Activated CD4-positive, alpha-beta T cell treated with anti-CD3 and anti-CD28 coated beads for 24 hours (primary cell): ENCODE data around the gene ATP11A.

Source experiments
- DNase-seq, 2 donors: peaks; one replicate each; pipeline ENCODE4 v3.0.0-alpha.2; 2020; ENCODE audit warnings: low read depth in 2 of 2

Gene ATP11A

GRCh38 chr13:112723771-112724170 lies 33.9 kb downstream of the ATP11A start:
- no peak for DNase-seq

GRCh38 chr13:112724788-112725345 lies 35.0 kb downstream of the ATP11A start:
- no peak for DNase-seq

- no peak for DNase-seq
Measured at GRCh38 chr13:112725346-112726015, 35.6 kb downstream of the ATP11A start.

GRCh38 chr13:112726016-112726767 lies 36.4 kb downstream of the ATP11A start:
- DNase-seq: no peak

GRCh38 chr13:112727581-112727980 lies 37.7 kb downstream of the ATP11A start:
- DNase-seq: no peak

- DNase-seq: no peak
Measured at GRCh38 chr13:112728375-112729126, 38.7 kb downstream of the ATP11A start.

GRCh38 chr13:112729408-112729807 lies 39.6 kb downstream of the ATP11A start:
- no peak for DNase-seq

- no peak for DNase-seq
Measured at GRCh38 chr13:112730157-112730671, 40.4 kb downstream of the ATP11A start.

GRCh38 chr13:112731667-112732616 lies 42.1 kb downstream of the ATP11A start:
- DNase-seq: no peak

GRCh38 chr13:112732679-112733078 lies 42.8 kb downstream of the ATP11A start:
- no peak for DNase-seq

- no peak for DNase-seq
Measured at GRCh38 chr13:112733112-112733511, 43.3 kb downstream of the ATP11A start.

GRCh38 chr13:112733661-112734379 lies 44.0 kb downstream of the ATP11A start:
- no peak for DNase-seq

GRCh38 chr13:112734696-112735547 lies 45.1 kb downstream of the ATP11A start:
- DNase-seq: no peak

- no peak for DNase-seq
Measured at GRCh38 chr13:112735791-112736190, 46.0 kb downstream of the ATP11A start.

GRCh38 chr13:112737294-112737693 lies 47.5 kb downstream of the ATP11A start:
- DNase-seq: no peak

- no peak for DNase-seq
Measured at GRCh38 chr13:112738606-112739005, 48.8 kb downstream of the ATP11A start.

- no peak for DNase-seq
Measured at GRCh38 chr13:112740502-112741131, 50.8 kb downstream of the ATP11A start.

- DNase-seq: no peak
Measured at GRCh38 chr13:112741185-112741755, 51.4 kb downstream of the ATP11A start.
